ENCODE data around the gene FARS2. TPM values are rescaled to one million over a fixed set of nuclear protein-coding genes. Genes with fewer than 3 reads are reported as not detected.

FARS2 gene
- total and polyA plus RNA-seq, 5 experiments from 2014 or later = 13.6 to 39.1 (median 28.1) TPM

DNA sequence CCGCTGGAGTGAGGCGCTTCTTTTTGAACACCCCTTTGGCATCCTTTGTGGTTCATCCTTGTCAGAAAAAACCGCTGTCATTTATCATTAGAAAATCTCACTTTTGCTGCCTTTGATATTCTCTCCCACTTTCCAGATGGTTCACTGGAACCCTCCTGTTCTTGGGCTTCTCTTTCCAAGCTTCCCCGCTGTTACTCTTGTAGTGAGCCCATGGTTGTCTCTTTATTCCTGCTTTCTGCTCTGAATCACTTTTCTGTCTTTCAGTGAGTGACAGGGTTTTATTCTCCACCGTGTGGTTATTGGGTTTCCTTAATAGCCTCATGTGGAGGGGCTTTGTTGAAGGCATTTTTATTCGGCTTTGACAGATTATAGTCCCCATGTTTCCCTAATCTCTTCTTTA is 117.0 kb downstream of the FARS2 start:
- Mint-ChIP-seq H3K9me3 (peaks cover 0 to 3% (median 0%) of the 10 kb centered on the region in 9 donors), H3K36me3 (peaks cover 12 to 26% (median 16%) of the 10 kb centered on the region in 3 donors), H3K27me3 (no peaks in the 10 kb centered on the region), H3K4me1 (peaks cover 0 to 19% (median 7%) of the 10 kb centered on the region in 4 donors), H3K27ac (peak overlapping the region in 1 of 10 donors; percentile 7), H3K4me3 (no peak overlapping the region)
- POLR2A ChIA-PET = no interaction called here
- ATAC-seq (no peak), DNase-seq (no peak)

DNA sequence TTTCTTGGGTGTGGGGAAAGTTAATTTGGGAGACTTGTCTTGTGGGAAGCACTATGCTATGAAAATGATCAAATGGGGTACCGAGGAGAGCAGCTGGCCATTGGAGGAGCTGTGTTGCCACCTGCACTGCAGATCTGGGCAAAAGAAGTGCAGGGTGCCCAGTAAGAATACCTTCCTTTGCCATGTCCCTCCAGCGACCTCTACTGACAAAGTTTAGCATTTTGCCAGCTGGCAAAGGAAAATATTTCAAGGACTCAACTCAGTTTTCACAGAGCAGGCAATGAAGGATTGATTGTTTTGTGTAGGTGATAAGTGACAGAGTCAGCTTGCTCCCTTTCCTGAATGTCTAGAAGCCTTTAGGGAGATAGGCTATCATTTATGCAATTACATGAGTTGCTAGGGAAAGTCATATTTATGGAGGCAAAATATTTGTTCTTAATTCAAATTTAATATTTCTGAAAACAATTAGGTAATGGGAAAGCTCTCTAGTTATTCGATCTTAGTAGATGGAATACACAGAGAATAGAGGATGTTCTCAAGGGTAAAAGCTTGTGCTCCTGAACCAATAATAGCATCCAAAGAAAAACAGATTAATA is 118.4 kb downstream of the FARS2 start:
- peaks cover 8 to 18% (median 14%) of the 10 kb centered on the region in 3 donors for H3K36me3 Mint-ChIP-seq
- POLR2A ChIA-PET = no interaction called here
- peaks cover 0 to 30% (median 9%) of the 10 kb centered on the region in 4 donors for H3K4me1 Mint-ChIP-seq
- H3K9me3 Mint-ChIP-seq = peaks cover 0 to 3% (median 0%) of the 10 kb centered on the region in 9 donors
- no peak overlapping the region for H3K4me3 Mint-ChIP-seq
- DNase-seq (no peak), ATAC-seq (no peak)
- H3K27ac Mint-ChIP-seq = peak overlapping the region in 1 of 10 donors; percentile 5
- H3K27me3 Mint-ChIP-seq = no peaks in the 10 kb centered on the region

DNA sequence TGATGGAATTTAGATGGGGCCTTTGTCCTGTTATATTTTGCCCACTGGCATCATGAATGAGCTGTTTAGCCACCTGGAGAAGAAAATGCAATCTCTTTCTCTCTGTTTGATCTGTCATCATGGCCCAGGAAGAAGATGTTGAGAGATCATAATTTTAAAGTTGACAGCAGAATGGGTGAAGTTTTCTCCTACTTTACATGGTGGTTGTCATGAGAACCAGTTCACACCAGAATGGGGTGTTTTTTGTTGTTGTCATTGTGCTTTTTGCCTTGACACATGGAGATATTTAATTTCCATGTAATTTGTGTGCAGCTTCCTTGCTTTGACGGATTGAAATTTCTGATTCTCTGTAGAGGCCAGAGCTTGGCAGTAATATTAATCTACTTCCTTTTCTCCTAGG is 122.5 kb downstream of the FARS2 start:
- Mint-ChIP-seq H3K36me3 (peaks cover 3 to 8% (median 7%) of the 10 kb centered on the region in 3 donors), H3K4me1 (peaks cover 0 to 24% (median 8%) of the 10 kb centered on the region in 4 donors), H3K27ac (peak overlapping the region in 2 of 10 donors; percentile 38 to 39), H3K4me3 (no peak overlapping the region), H3K27me3 (no peaks in the 10 kb centered on the region), H3K9me3 (peaks cover 0 to 3% (median 0%) of the 10 kb centered on the region in 9 donors)
- POLR2A ChIA-PET = no interaction called here
- DNase-seq (no peak), ATAC-seq (no peak)

DNA sequence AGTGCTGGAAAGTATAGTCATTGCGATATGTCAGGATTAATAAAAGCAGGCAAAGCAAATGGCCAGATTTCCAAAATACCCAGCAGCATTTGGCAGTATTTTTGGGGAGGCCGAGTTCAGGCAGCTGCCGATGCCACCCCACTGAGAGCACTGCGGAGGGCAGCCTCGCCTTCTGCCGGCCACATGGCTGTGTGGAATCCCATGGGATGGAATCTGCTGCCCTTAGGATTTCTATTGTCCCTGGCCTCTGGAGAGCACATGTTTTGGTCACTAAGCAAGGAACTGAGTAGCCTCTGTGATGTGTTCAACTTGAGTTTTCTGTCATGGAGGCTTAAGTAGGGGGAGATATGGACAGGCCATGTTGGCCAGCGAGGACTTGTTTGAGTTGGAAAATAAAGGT is 123.0 kb downstream of the FARS2 start:
- H3K27me3 Mint-ChIP-seq = no peaks in the 10 kb centered on the region
- H3K9me3 Mint-ChIP-seq = peaks cover 0 to 1% (median 0%) of the 10 kb centered on the region in 9 donors
- POLR2A ChIA-PET = no interaction called here
- ATAC-seq = no peak
- peaks cover 0 to 27% (median 8%) of the 10 kb centered on the region in 4 donors for H3K4me1 Mint-ChIP-seq
- H3K36me3 Mint-ChIP-seq = peaks cover 3 to 6% (median 3%) of the 10 kb centered on the region in 3 donors
- H3K27ac Mint-ChIP-seq = no peak overlapping the region
- no peak overlapping the region for H3K4me3 Mint-ChIP-seq
- DNase-seq = no peak

DNA sequence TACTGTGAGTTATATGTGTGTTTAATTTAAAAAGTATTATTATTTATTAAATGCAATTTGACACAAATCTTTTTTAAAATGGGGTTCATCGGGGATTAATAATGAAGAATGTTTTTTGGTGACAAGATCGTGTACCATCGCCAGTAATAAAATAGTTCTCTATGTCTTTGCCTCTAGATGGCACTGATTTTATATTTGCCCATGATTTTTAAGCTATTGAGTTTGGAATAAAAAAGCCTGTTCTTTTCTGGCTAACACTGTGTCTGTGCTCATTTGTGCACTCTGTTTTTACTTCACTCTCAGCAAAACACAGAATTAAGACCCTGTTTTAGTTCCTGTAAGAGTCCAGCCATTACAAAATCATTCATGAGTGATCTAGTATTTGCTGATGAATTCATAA is 127.0 kb downstream of the FARS2 start:
- H3K9me3 Mint-ChIP-seq = no peaks in the 10 kb centered on the region
- H3K36me3 Mint-ChIP-seq = no peaks in the 10 kb centered on the region
- DNase-seq (no peak), ATAC-seq (no peak)
- no peak overlapping the region for H3K27ac Mint-ChIP-seq
- POLR2A ChIA-PET = no interaction called here
- H3K4me1 Mint-ChIP-seq = peaks cover 0 to 30% (median 8%) of the 10 kb centered on the region in 4 donors
- H3K4me3 Mint-ChIP-seq = no peak overlapping the region
- H3K27me3 Mint-ChIP-seq = no peaks in the 10 kb centered on the region

DNA sequence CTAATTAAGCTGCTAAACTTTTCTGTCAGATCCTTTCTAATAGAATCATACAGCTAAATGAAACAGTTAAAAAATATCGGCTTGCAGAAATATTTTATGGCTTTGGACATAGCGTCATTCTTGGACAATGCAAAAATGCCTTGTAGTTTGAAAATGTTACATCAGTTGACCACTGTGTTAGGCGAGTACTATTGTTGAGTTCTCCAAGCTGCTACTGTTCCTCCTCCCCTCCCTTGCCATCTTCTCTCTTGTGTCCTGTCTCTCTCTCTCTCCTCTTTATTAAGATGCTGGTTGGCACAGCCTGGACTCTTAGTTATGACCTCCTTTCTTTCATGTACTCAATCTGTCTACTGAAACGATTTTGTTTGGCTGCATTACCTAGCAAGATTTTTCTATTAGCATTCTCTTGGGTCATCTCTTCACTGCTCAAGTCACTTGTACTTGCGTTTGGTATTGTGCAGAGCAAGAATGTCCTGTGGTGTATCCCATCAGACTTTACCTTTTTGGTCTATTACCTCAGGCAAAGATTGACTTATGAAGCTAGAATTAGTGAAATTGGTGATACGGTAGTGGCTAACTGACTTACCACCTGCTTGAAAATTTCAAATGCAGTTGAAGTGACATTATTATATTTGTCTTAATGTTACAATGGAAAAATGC is 127.9 kb downstream of the FARS2 start:
- Mint-ChIP-seq H3K27me3 (no peaks in the 10 kb centered on the region), H3K4me1 (peaks cover 0 to 21% (median 9%) of the 10 kb centered on the region in 4 donors), H3K27ac (peak overlapping the region in 1 of 10 donors; percentile 38), H3K9me3 (no peaks in the 10 kb centered on the region), H3K4me3 (no peak overlapping the region), H3K36me3 (no peaks in the 10 kb centered on the region)
- DNase-seq = no peak
- POLR2A ChIA-PET = no interaction called here
- no peak for ATAC-seq

DNA sequence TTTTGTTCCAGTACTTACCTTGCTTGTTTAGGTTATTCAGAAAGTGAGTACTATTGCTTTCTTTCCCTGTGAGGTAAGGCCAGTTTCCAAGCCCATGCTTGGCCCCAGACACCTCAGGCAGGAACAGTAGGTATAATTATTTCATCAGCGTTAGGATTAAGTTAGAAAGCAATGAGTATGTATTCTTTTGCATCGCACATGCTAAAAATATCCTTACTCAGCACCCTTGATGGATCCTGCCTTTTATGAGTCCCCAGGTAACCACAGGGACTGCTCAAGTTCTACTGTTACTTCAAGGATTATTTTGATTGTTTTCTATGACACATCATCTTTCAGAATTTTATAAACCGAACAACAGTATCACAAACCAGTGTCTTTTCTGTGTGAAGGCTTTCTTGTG is 128.9 kb downstream of the FARS2 start:
- DNase-seq (no peak), ATAC-seq (no peak)
- H3K27ac Mint-ChIP-seq = peak overlapping the region in 1 of 10 donors; percentile 1
- H3K27me3 Mint-ChIP-seq = no peaks in the 10 kb centered on the region
- POLR2A ChIA-PET = no interaction called here
- H3K4me1 Mint-ChIP-seq = peaks cover 0 to 19% (median 9%) of the 10 kb centered on the region in 4 donors
- H3K4me3 Mint-ChIP-seq = no peak overlapping the region
- no peaks in the 10 kb centered on the region for H3K9me3 Mint-ChIP-seq
- H3K36me3 Mint-ChIP-seq = no peaks in the 10 kb centered on the region

DNA sequence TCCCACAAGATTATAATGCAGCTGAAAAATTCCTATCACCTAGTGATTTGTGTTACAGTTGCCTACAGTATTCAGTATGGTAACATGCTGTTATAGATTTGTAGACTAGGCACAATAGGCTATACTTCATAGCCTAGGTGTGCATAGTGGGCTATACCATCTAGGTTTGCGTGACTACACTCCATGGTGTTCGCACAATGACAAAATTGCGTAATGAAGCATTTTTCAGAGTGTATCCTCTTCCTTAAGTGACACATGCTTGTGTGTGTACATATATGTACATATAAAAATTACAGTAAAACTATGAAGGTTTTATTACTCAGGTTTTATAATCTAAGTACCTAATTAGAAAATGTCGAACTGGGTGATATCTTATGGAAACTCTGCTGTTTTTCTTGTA is 133.0 kb downstream of the FARS2 start:
- POLR2A ChIA-PET = no interaction called here
- Mint-ChIP-seq H3K36me3 (no peaks in the 10 kb centered on the region), H3K27me3 (no peaks in the 10 kb centered on the region), H3K4me1 (peaks cover 2 to 15% (median 9%) of the 10 kb centered on the region in 4 donors), H3K4me3 (no peak overlapping the region), H3K27ac (no peak overlapping the region), H3K9me3 (no peaks in the 10 kb centered on the region)
- no peak for DNase-seq
- no peak for ATAC-seq

DNA sequence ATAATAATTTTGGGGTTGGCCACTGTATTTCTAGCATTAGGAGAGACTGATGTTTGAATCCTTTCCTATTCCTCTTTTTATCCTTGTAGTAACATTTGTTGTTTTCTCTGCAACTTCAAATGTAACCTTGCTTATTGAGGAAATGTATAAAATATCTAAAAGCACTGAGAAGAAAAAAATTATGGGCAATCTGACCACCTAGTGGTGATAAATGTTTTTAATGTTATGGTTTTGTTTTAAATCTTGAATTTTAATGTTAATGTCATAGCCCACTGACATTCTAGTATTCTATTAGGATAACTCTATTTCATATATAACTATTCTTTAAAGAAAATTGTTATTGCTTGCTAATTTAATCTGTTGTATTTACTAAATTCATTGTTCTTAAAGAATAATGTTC is 134.4 kb downstream of the FARS2 start:
- no peak overlapping the region for H3K4me3 Mint-ChIP-seq
- H3K27me3 Mint-ChIP-seq = no peaks in the 10 kb centered on the region
- H3K4me1 Mint-ChIP-seq = peaks cover 2 to 9% (median 7%) of the 10 kb centered on the region in 4 donors
- no peaks in the 10 kb centered on the region for H3K36me3 Mint-ChIP-seq
- POLR2A ChIA-PET = no interaction called here
- no peaks in the 10 kb centered on the region for H3K9me3 Mint-ChIP-seq
- ATAC-seq (no peak), DNase-seq (no peak)
- H3K27ac Mint-ChIP-seq = peak overlapping the region in 1 of 10 donors; percentile 33

DNA sequence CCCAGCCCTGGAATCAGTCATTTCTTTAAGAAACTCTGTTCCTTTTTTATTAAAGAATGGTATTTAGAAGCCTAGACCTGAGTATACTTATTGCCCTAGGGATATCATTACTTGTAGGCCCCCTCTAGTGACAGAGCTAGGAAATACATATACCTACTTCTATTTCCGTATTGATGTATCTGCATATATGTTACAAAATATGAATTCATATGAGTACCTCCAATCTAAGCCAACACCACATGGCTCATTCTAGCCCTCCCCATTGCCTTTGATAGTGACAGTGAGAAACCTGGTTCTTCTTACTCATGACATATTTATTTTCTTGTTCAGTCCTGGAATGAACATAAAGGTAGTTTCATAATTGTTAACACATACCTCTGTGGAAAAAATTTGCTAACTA is 137.2 kb downstream of the FARS2 start:
- H3K9me3 Mint-ChIP-seq = peaks cover 0 to 5% (median 0%) of the 10 kb centered on the region in 9 donors
- POLR2A ChIA-PET = no interaction called here
- H3K4me1 Mint-ChIP-seq = peaks cover 2 to 14% (median 7%) of the 10 kb centered on the region in 4 donors
- H3K27ac Mint-ChIP-seq = peak overlapping the region in 1 of 10 donors; percentile 26
- DNase-seq (peak in 4 of 10 donors; percentile 4 to 43 (median 36)), ATAC-seq (peak; percentile 57 to 72)
- no peak overlapping the region for H3K4me3 Mint-ChIP-seq
- no peaks in the 10 kb centered on the region for H3K27me3 Mint-ChIP-seq
- peaks cover 0 to 9% (median 5%) of the 10 kb centered on the region in 3 donors for H3K36me3 Mint-ChIP-seq

DNA sequence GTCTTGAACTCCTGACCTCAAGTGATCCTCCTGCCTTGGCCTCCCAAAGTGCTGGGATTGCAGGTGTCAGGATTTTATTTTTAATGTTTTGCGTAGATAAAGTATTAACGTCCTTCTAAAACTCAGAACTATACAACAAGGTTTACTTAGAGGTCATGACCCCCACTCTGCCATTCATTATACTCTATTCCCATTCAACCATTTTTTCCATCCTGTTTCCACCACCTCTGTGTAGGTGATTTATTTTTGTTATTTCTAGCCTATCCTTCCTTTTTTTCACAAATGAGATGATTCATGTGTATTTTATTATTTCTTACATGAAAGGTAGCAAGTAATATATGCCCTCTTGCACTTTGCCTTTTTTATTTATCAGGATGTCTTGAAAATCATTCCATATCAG is 138.1 kb downstream of the FARS2 start:
- Mint-ChIP-seq H3K4me3 (no peak overlapping the region), H3K4me1 (peaks cover 2 to 14% (median 3%) of the 10 kb centered on the region in 4 donors), H3K36me3 (peaks cover 2 to 9% (median 5%) of the 10 kb centered on the region in 3 donors), H3K9me3 (peaks cover 0 to 5% (median 0%) of the 10 kb centered on the region in 9 donors), H3K27ac (no peak overlapping the region), H3K27me3 (no peaks in the 10 kb centered on the region)
- no peak for DNase-seq
- POLR2A ChIA-PET = no interaction called here
- ATAC-seq = no peak

DNA sequence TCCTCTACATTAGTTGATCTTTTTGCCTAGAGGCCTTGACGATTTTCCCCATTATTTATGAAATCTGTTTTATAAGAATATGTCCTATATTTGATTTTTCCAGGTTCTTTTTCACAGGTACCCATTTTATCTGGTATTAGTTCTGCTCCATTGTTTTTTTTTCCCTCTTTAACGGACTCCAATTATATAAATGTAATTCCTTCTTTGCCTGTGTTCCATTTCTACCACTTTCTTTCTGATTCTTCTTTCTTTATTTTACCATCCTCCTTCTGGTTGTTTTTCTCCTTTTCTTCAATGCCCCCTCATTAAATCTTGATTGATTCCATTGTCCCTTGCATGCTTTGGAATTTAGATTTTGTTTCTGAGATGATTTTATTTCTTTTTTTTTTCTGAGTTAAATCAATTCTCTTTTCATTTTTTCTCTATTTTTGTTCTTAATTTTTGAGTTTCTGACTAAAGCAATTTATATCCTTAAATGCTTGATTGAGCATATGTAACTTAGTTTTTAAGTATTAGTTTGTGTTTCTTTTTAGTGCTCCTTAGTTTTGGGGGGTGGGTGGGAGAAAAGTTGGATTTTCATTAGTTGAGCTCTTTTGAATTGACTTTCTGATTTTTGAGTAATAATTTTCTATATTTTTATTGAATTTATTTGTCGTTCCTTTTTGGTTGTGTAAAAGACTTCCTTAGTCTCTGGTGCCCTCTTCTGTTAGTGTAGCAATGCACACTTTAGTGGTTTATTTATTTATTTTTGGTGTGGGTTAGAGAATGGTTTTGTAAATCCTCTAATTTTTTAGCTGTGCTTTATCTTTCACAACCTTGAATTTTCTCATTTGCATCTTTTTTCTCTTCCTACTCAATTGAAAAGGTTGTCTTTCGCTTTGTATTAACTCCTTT is 140.8 kb downstream of the FARS2 start:
- Mint-ChIP-seq H3K27ac (peak overlapping the region in 1 of 10 donors; percentile 39), H3K4me3 (no peak overlapping the region), H3K27me3 (no peaks in the 10 kb centered on the region), H3K9me3 (peaks cover 0 to 5% (median 0%) of the 10 kb centered on the region in 9 donors), H3K36me3 (peaks cover 5 to 21% (median 15%) of the 10 kb centered on the region in 3 donors), H3K4me1 (peaks cover 2 to 14% (median 3%) of the 10 kb centered on the region in 4 donors)
- no peak for DNase-seq
- POLR2A ChIA-PET = no interaction called here
- ATAC-seq = no peak

Measured in naive thymus-derived CD8-positive, alpha-beta T cell (primary cell).